Cardiac muscle cell (in vitro differentiated cells and primary cell): ENCODE data around the gene BOC. TPM values are rescaled to one million over a fixed set of nuclear protein-coding genes. Genes with fewer than 3 reads are reported as not detected.

ENCODE experiments used
- DNase-seq, 2 donors: peaks; one replicate each; pipeline versions ENCODE4 v3.0.0 to v3.0.0-alpha.2; 2010 to 2017; ENCODE audit warnings: low read depth in 1 of 2, low spot score in 1 of 2
- H3K27ac ChIP-seq: fragments of 200-600 bp; sonication (generic); 2 replicates; pipeline ENCODE4 v1.5.1; 2016
- H3K27me3 ChIP-seq: fragments of 200-600 bp; sonication (generic); 2 replicates; pipeline ENCODE4 v1.6.0; 2016; ENCODE audit warnings: control low read depth
- H3K36me3 ChIP-seq: fragments of 200-600 bp; sonication (generic); 2 replicates; pipeline ENCODE4 v1.5.1; 2016; ENCODE audit warnings: control low read depth
- H3K4me1 ChIP-seq: fragments of 200-600 bp; sonication (generic); 2 replicates; pipeline ENCODE4 v1.8.1; 2017; ENCODE audit warnings: low read depth, mild to moderate bottlenecking, mixed run types
- H3K4me3 ChIP-seq: fragments of 200-600 bp; sonication (generic); 2 replicates; pipeline ENCODE4 v1.5.1; 2016; ENCODE audit warnings: mild to moderate bottlenecking
- H3K9me3 ChIP-seq: fragments of 200-600 bp; sonication (generic); 2 replicates; pipeline ENCODE4 v1.5.1; 2017; ENCODE audit warnings: low read depth, mild to moderate bottlenecking, control low read depth
- polyA plus RNA-seq: library from polyadenylated mRNA; unstranded; fragments of >200 nt; fragmentation: Nextera tagmentation; extraction: Ambion mirVana; gene quantifications from 2 replicates; pipeline ENCODE4 v1.2.1, GENCODE V29; 2016
- total RNA-seq: library from RNA; depleted of rRNA; stranded (reverse); fragments of >200 nt; gene quantifications from 2 replicates; pipeline ENCODE4 v1.2.3, GENCODE V29; 2016
- TF ChIP-seq, protein P1 (sequence below): IDR thresholded peaks from 2 replicates; pipeline ENCODE4 v1.5.1; 2012; ENCODE audit warnings: low read depth, mild to moderate bottlenecking, low read length

The BOC gene
- total RNA-seq: 14.1 and 18.1 TPM in 2 replicates
- 9.5 and 14.3 TPM in 2 replicates for polyA plus RNA-seq

GRCh38 chr3:113211330-113212149 is at the start of gene BOC:
TSS of gene BOC (plus strand) at chr3:113211557. CDS start at chr3:113249803, 38,246 bp downstream.
- H3K4me3 ChIP-seq: peak within 1 kb of the TSS; percentile 80
- H3K36me3 ChIP-seq: no peaks in the 10 kb centered on the region
- DNase-seq: peak; percentile 58 to 79

GRCh38 chr3:113161661-113162060 is 49.7 kb upstream of the BOC start:
- no peak for DNase-seq
- Histone ChIP-seq H3K36me3 (no peaks in the 10 kb centered on the region), H3K4me3 (no peak overlapping the region), H3K9me3 (no peaks in the 10 kb centered on the region), H3K4me1 (peaks cover 14% of the 10 kb centered on the region), H3K27me3 (no peaks in the 10 kb centered on the region), H3K27ac (no peak overlapping the region)
- TF ChIP-seq, protein P1, sequence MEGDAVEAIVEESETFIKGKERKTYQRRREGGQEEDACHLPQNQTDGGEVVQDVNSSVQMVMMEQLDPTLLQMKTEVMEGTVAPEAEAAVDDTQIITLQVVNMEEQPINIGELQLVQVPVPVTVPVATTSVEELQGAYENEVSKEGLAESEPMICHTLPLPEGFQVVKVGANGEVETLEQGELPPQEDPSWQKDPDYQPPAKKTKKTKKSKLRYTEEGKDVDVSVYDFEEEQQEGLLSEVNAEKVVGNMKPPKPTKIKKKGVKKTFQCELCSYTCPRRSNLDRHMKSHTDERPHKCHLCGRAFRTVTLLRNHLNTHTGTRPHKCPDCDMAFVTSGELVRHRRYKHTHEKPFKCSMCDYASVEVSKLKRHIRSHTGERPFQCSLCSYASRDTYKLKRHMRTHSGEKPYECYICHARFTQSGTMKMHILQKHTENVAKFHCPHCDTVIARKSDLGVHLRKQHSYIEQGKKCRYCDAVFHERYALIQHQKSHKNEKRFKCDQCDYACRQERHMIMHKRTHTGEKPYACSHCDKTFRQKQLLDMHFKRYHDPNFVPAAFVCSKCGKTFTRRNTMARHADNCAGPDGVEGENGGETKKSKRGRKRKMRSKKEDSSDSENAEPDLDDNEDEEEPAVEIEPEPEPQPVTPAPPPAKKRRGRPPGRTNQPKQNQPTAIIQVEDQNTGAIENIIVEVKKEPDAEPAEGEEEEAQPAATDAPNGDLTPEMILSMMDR: no peak

More at GRCh38 chr3:113211330-113212149, at the start of gene BOC:
- TF ChIP-seq, protein P1: no peak
- peaks cover 15% of the 10 kb centered on the region for H3K4me1 ChIP-seq
- no peaks in the 10 kb centered on the region for H3K9me3 ChIP-seq
- peak within 1 kb of the TSS; percentile 26 for H3K27ac ChIP-seq
- H3K27me3 ChIP-seq: no peaks in the 10 kb centered on the region

DNA sequence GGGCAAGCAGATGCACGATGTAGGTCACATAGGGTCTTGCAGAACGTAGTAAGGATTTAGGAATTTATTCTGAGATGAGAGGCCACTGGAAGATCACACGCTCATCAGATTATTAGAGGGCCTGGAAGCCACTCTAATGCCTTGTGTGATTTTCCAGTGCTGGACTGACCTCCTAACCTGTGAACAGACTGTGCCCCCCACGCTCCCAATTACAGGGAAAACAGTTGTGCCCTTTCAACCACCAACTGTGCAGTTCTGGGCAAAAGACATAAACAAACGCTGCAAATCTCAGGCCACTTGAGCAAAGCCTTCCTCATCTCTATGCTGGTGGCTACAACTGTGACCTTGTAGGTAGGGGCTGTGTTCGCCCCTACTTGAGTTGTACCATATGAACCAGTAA is 48.2 kb upstream of the BOC start:
- no peaks in the 10 kb centered on the region for H3K36me3 ChIP-seq
- H3K4me1 ChIP-seq: peaks cover 29% of the 10 kb centered on the region
- TF ChIP-seq, protein P1: no peak
- no peaks in the 10 kb centered on the region for H3K27me3 ChIP-seq
- no peak for DNase-seq
- H3K9me3 ChIP-seq: no peaks in the 10 kb centered on the region
- no peak overlapping the region for H3K4me3 ChIP-seq
- H3K27ac ChIP-seq: no peak overlapping the region

DNA sequence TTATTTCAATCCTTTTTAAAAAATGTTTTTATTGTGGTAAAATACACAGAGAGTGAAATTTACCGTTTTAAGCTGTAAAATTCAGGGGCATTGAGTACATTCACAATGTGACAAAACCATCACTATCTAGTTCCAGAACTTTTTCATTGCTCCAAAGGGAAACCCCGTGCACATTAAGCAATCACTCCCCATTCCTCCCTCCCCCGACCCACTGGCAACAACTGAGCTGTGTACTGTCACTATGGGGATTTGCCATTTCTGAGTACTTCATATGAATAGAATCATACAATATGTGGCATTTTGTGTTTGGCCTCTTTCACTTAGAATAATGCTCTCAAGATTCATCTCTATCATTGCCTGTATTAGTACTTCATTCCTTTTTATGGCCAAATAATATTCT is 45.5 kb upstream of the BOC start:
- Histone ChIP-seq H3K27ac (peak overlapping the region; percentile 96), H3K4me1 (peaks cover 48% of the 10 kb centered on the region), H3K9me3 (no peaks in the 10 kb centered on the region), H3K36me3 (no peaks in the 10 kb centered on the region), H3K4me3 (no peak overlapping the region), H3K27me3 (no peaks in the 10 kb centered on the region)
- TF ChIP-seq, protein P1: no peak
- DNase-seq: peak in 1 of 2 donors; percentile 19

DNA sequence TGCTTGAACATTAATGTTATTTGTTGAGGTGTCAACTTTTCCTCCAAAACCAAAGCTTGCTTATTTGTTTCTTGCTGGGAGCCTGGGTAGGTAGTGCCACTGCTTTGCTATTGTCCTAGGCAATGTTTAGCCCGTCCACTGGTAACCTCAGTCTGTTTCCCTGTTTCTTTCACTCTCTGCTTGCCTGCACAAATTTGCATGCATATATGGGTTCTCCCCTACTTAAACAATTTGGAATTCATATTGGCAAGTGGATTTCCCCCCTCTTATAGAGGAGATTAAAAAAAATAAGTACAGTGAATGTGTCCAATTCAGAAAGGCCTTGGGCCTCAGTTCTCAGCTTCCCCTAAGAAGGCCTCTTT is 45.0 kb upstream of the BOC start:
- no peak for DNase-seq
- no peaks in the 10 kb centered on the region for H3K36me3 ChIP-seq
- no peaks in the 10 kb centered on the region for H3K27me3 ChIP-seq
- H3K27ac ChIP-seq: peak overlapping the region; percentile 96
- H3K9me3 ChIP-seq: no peaks in the 10 kb centered on the region
- TF ChIP-seq, protein P1: no peak
- no peak overlapping the region for H3K4me3 ChIP-seq
- H3K4me1 ChIP-seq: peaks cover 48% of the 10 kb centered on the region
